K562 (cell line): ENCODE results near the gene LRRK1. TPM values are rescaled to one million over a fixed set of nuclear protein-coding genes. Genes with fewer than 3 reads are reported as not detected.

Experiments
- ATAC-seq: fragments of 200-7000 bp; cut with Tn5 transposase; 3 replicates; pipeline ENCODE4 v1.9.1; 2020; ENCODE audit warnings: moderate library complexity
- BruUV-seq: library from RNA; stranded (reverse); fragments of 400-500 nt; replicated peaks from 2 replicates; lab custom pipeline; 2021; lab: Mats Ljungman, UMichigan
- CTCF ChIA-PET: fragments of 300-600 bp; formaldehyde crosslinking; extraction: SDS; loops from one replicate; lab custom pipeline; 2021; ENCODE audit warnings: low intra/inter-chr PET ratio; lab: Yijun Ruan, JAX
- POLR2A ChIA-PET: fragments of 300-600, 350-650 bp; sonication (Branson Sonifier 250); formaldehyde crosslinking; extraction: SDS; loops from one replicate; lab custom pipeline; 2021; ENCODE audit warnings: antibody characterized with exemption, inconsistent platforms; lab: Yijun Ruan, JAX
- DNase-seq, 4 experiments: peaks; one replicate each; pipeline versions ENCODE4 v3.0.0 to v3.0.0-alpha.2; 2011 to 2018; ENCODE audit warnings: low spot score in 3 of 4, mixed read lengths in 3 of 4; ENCODE audit errors: extremely low read depth in 1 of 4
- FAIRE-seq: peaks from 2 replicates; lab custom pipeline; 2011; peaks lifted over from hg19 to GRCh38; lab: Jason Lieb, UNC
- H2AFZ ChIP-seq: 2 replicates; pipeline ENCODE4 v1.6.0; 2011; ENCODE audit warnings: low read depth, low read length, control low read depth, inconsistent platforms
- H3K27ac ChIP-seq: fragments of 200-600 bp; 3 replicates; pipeline ENCODE4 v1.8.0; 2011; ENCODE audit warnings: low read depth, mild to moderate bottlenecking, control low read depth, inconsistent platforms, low read length, moderate library complexity, mixed read lengths; ENCODE audit errors: extremely low read depth
- H3K27me3 ChIP-seq, 2 experiments: fragments of 300-600 bp in 1 of 2; 2 replicates in 1 of 2; 3 replicates in 1 of 2; pipeline versions ENCODE4 v1.6.0 to v1.8.0; 2011; ENCODE audit warnings: inconsistent platforms in 2 of 2, low read length in 2 of 2, mild to moderate bottlenecking in 1 of 2, mixed read lengths in 1 of 2, moderate library complexity in 1 of 2; ENCODE audit not compliant: control insufficient read depth in 2 of 2, insufficient read depth in 2 of 2
- H3K36me3 ChIP-seq: fragments of 300-600 bp; 3 replicates; pipeline ENCODE4 v1.8.0; 2011; ENCODE audit warnings: mild to moderate bottlenecking, low read length, inconsistent platforms; ENCODE audit not compliant: control insufficient read depth, insufficient read depth
- H3K4me1 ChIP-seq, 2 experiments: fragments of 200-600 bp in 1 of 2; replicated peaks in 1 of 2; 2 replicates in 1 of 2; 3 replicates in 1 of 2; pipeline versions ENCODE4 v1.5.1 to v1.8.0; 2011; ENCODE audit warnings: inconsistent platforms in 2 of 2, low read length in 2 of 2, mild to moderate bottlenecking in 1 of 2, mixed read lengths in 1 of 2, moderate library complexity in 1 of 2; ENCODE audit not compliant: control insufficient read depth in 2 of 2, insufficient read depth in 2 of 2
- H3K4me2 ChIP-seq: 2 replicates; pipeline ENCODE4 v1.6.1; 2011; ENCODE audit warnings: low read length, control low read depth, inconsistent platforms, mixed read lengths; ENCODE audit not compliant: insufficient read depth
- H3K4me3 ChIP-seq: fragments of 200-600 bp; sonication (generic), shearing (Covaris generic); 2 replicates; pipeline ENCODE4 v1.5.1; 2016; ENCODE audit warnings: control low read depth, inconsistent platforms
- H3K79me2 ChIP-seq: fragments of 200-600 bp; 3 replicates; pipeline ENCODE4 v1.8.0; 2011; ENCODE audit warnings: low read length, inconsistent platforms; ENCODE audit not compliant: control insufficient read depth, insufficient read depth
- H3K9ac ChIP-seq, 2 experiments: 2 replicates each; pipeline versions ENCODE4 v1.6.0 to v1.6.1; 2011; ENCODE audit warnings: low read depth in 2 of 2, low read length in 2 of 2, control low read depth in 1 of 2, inconsistent platforms in 1 of 2, mild to moderate bottlenecking in 1 of 2, mixed read lengths in 1 of 2; ENCODE audit not compliant: insufficient read depth in 1 of 2
- H3K9me1 ChIP-seq: one replicate; pipeline ENCODE4 v1.6.0; 2011; ENCODE audit warnings: inconsistent platforms, mild to moderate bottlenecking, low read length, moderate library complexity; ENCODE audit not compliant: control insufficient read depth, insufficient read depth
- H3K9me3 ChIP-seq: replicated peaks from 2 replicates; pipeline ENCODE4 v1.5.1; 2011; ENCODE audit warnings: low read depth, low read length, inconsistent platforms; ENCODE audit not compliant: control insufficient read depth, insufficient read depth
- H4K20me1 ChIP-seq: replicated peaks from 2 replicates; pipeline ENCODE4 v1.6.1; 2011; ENCODE audit warnings: low read length, inconsistent platforms, mixed read lengths; ENCODE audit not compliant: control insufficient read depth, insufficient read depth
- KAT7 ChIP-seq: sonication (generic); formaldehyde crosslinking; IDR thresholded peaks from 2 replicates; pipeline ENCODE4 v1.8.0; 2022; ENCODE audit warnings: missing genetic modification reagents, mild to moderate bottlenecking, borderline replicate concordance
- NCOA2 ChIP-seq, 2 experiments: fragments of 450-650 bp; IDR thresholded peaks; 2 replicates each; pipeline ENCODE4 v1.6.1; 2018; ENCODE audit warnings: mild to moderate bottlenecking in 2 of 2, moderate library complexity in 1 of 2; ENCODE audit not compliant: partially characterized antibody in 2 of 2
- PTBP1 ChIP-seq: fragments of 200-400 bp; formaldehyde crosslinking; IDR thresholded peaks from 2 replicates; pipeline ENCODE4 v1.6.1; 2017; ENCODE audit warnings: low read depth, low read length
- RBM17 ChIP-seq: fragments of 200-400 bp; formaldehyde crosslinking; IDR thresholded peaks from 2 replicates; pipeline ENCODE4 v1.6.1; 2017; ENCODE audit warnings: low read depth, mild to moderate bottlenecking, low read length, borderline replicate concordance
- RFX1 ChIP-seq: fragments of 450-650 bp; IDR thresholded peaks from 2 replicates; pipeline ENCODE4 v1.6.1; 2016; ENCODE audit warnings: mild to moderate bottlenecking, moderate library complexity
- ZNF12 ChIP-seq: sonication (generic); formaldehyde crosslinking; IDR thresholded peaks from 2 replicates; pipeline ENCODE4 v1.4.0; 2020; ENCODE audit warnings: mild to moderate bottlenecking, missing genetic modification reagents
- ZNF311 ChIP-seq: fragments of 250-450 bp; sonication (Bioruptor Pico); IDR thresholded peaks from 2 replicates; pipeline ENCODE4 v1.4.0; 2020; ENCODE audit warnings: mild to moderate bottlenecking, moderate library complexity
- ZZZ3 ChIP-seq: fragments of 450-650 bp; IDR thresholded peaks from 2 replicates; pipeline ENCODE4 v1.6.1; 2016; ENCODE audit warnings: antibody characterized with exemption, mild to moderate bottlenecking, moderate library complexity
- WGBS: fragments of 100-300 bp; shearing (Covaris generic); methylation state at CpG from one replicate; pipeline ENCODE4 v1.1.6; 2016; ENCODE audit warnings: low coverage, mixed read lengths; ENCODE audit not compliant: insufficient coverage; ENCODE audit errors: missing lambda C conversion rate; 5-methylcytosine and 5-hydroxymethylcytosine counted together
- in situ Hi-C: fragments of 300-500 bp; cut with MboI; formaldehyde crosslinking; loops from 4 replicates; pipeline ENCODE4 v1.15.0; 2018; ENCODE audit warnings: inconsistent platforms, mixed read lengths
- intact Hi-C: fragments of 100-400 bp; cut with micrococcal nuclease; formaldehyde crosslinking; loops from 2 replicates; pipeline ENCODE4 v1.14.2; 2022
- polyA plus RNA-seq, 8 experiments: library from polyadenylated mRNA; depleted of rRNA in 4 of 8; stranded (reverse) in 5 of 8; unstranded in 3 of 8; fragments of >200 nt; fragmentation: Nextera tagmentation in 2 of 8; fragmentation: Illumina TruSeq in 1 of 8; extraction: Ambion mirVana in 2 of 8; extraction: Trizol in 1 of 8; gene quantifications; 2 replicates each; pipeline versions ENCODE4 v1.2.1 to v1.2.3, GENCODE V29; 2011 to 2014; ENCODE audit warnings: inconsistent platforms in 1 of 8, missing spikeins in 1 of 8
- total RNA-seq, 7 experiments: library from RNA; depleted of rRNA in 6 of 7; stranded (reverse); fragments of >200 nt in 6 of 7; fragmentation: Illumina TruSeq in 2 of 7; extraction: Trizol in 2 of 7; gene quantifications; 2 replicates each; pipeline versions ENCODE4 v1.2.1 to v1.2.3, GENCODE V29; 2011 to 2021; ENCODE audit warnings: low replicate concordance in 1 of 7

Gene LRRK1
- total and polyA plus RNA-seq, 9 of the 15 experiments (the other 6 are each of a cell fraction or from before 2014, with no cell fraction given), result 0.01 to 1.5 (median 0.11) TPM

GRCh38 chr15:100928632-100929280, 9.6 kb downstream of the LRRK1 start:
- H3K79me2 ChIP-seq, result no peaks in the 10 kb centered on the region
- H3K4me3 ChIP-seq, result no peak overlapping the region
- intact Hi-C loops, result no loop called here
- peaks cover 12 to 61% of the 10 kb centered on the region in 2 experiments for H3K27me3 ChIP-seq
- FAIRE-seq, result no peak
- H3K9me3 ChIP-seq, result no peaks in the 10 kb centered on the region
- no peaks in the 10 kb centered on the region for H3K4me1 ChIP-seq
- H3K9me1 ChIP-seq, result no peaks in the 10 kb centered on the region
- TF ChIP-seq RBM17 (no peak), PTBP1 (no peak), ZNF12 (CRISPR knock-in tag) (no peak), RFX1 (no peak), ZNF311 (CRISPR knock-in tag) (no peak), NCOA2 (IDR thresholded peaks at IDR 0.05; ENCODE audit: partially characterized antibody in 2 of 2) (no peak), KAT7 (no peak), ZZZ3 (no peak)
- DNase-seq, result no peak
- H4K20me1 ChIP-seq, result no peaks in the 10 kb centered on the region
- in situ Hi-C loops, result no loop called here
- 3% methylated on average over 13 of the region's 13 CpGs for WGBS
- BruUV-seq, result no TSS peak
- POLR2A ChIA-PET, result interaction anchor here (0.6 kb wide), 1 partner anchor 67 kb away, joined by 3 read pairs; no protein-coding TSS in a partner anchor
- H3K9ac ChIP-seq, result no peak overlapping the region
- no peak overlapping the region for H3K27ac ChIP-seq
- no peak for ATAC-seq
- H3K4me2 ChIP-seq, result no peak overlapping the region
- no peak overlapping the region for H2AFZ ChIP-seq
- CTCF ChIA-PET, result no interaction called here
- H3K36me3 ChIP-seq, result no peaks in the 10 kb centered on the region
